Measurements from ENCODE around the gene FBXO24. TPM values are rescaled to one million over a fixed set of nuclear protein-coding genes. Genes with fewer than 3 reads are reported as not detected.

Gene FBXO24
- total and polyA plus RNA-seq, 8 donors: 0.37 to 0.88 (median 0.44) TPM; not detected in 3

DNA sequence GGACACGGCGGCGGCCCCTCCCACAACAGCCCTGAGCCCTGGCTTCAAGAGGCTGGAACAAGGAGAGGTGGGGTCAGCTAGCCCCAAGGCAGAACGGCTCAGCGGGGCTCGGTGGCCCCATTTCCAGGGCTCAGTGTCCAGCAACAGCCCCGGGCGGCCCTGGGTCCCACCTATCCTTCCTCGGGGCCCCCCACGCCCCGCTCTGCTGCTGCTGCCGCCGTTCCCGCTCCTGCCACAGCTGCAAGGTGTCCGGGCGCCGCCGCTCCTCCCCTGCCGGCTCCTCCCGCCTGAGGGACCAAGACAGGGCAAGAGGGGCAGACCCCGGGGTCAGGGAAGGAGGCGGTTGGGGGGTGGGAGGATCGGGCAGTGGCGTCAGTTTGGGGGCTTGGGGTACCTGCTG is 9.0 kb upstream of the FBXO24 start:
- WGBS, 5 donors: 89 to 96% (median 93%) methylated on average over 12 to 24 of the region's 24 CpGs
- DNase-seq: no peak
- H3K4me3 ChIP-seq: no peak overlapping the region
- intact Hi-C loops (cut with DNase I; ENCODE audit: low total_unique reads): no loop called here
- H3K27ac ChIP-seq: no peak overlapping the region
- H3K36me3 ChIP-seq: peaks cover 72 to 98% (median 96%) of the 10 kb centered on the region in 4 donors
- peaks cover 3 to 10% (median 4%) of the 10 kb centered on the region in 4 donors for H3K4me1 ChIP-seq
- H3K27me3 ChIP-seq: peaks cover 0 to 7% (median 0%) of the 10 kb centered on the region in 3 donors
- TF ChIP-seq POLR2A (IDR thresholded peaks at IDR 0.05): no peak
- no peaks in the 10 kb centered on the region for H3K9me3 ChIP-seq

GRCh38 chr7:100577507-100577906 is 8.6 kb upstream of the FBXO24 start:
- intact Hi-C loops (cut with DNase I; ENCODE audit: low total_unique reads): no loop called here

GRCh38 chr7:100578246-100579183 is 7.6 kb upstream of the FBXO24 start:
- no peak overlapping the region for H3K27ac ChIP-seq
- peaks cover 75 to 91% (median 91%) of the 10 kb centered on the region in 4 donors for H3K36me3 ChIP-seq
- H3K27me3 ChIP-seq: no peaks in the 10 kb centered on the region
- no peak overlapping the region for H3K4me3 ChIP-seq
- intact Hi-C loops (cut with DNase I; ENCODE audit: low total_unique reads): no loop called here
- no peak for TF ChIP-seq POLR2AphosphoS5 (IDR thresholded peaks at IDR 0.05)
- no peak for TF ChIP-seq EP300 (IDR thresholded peaks at IDR 0.05)
- TF ChIP-seq CTCF (IDR thresholded peaks at IDR 0.05): no peak
- no peak for TF ChIP-seq POLR2A (IDR thresholded peaks at IDR 0.05)
- H3K4me1 ChIP-seq: peaks cover 17 to 24% (median 18%) of the 10 kb centered on the region in 4 donors
- no peaks in the 10 kb centered on the region for H3K9me3 ChIP-seq
- DNase-seq: no peak
- WGBS, 5 donors: 92 to 98% (median 93%) methylated on average over 17 to 28 of the region's 28 CpGs

More at GRCh38 chr7:100577507-100577906, 8.6 kb upstream of the FBXO24 start:
- no peak overlapping the region for H3K27ac ChIP-seq
- peaks cover 75 to 99% (median 98%) of the 10 kb centered on the region in 4 donors for H3K36me3 ChIP-seq
- TF ChIP-seq POLR2A (IDR thresholded peaks at IDR 0.05): no peak
- no peak for TF ChIP-seq EP300 (IDR thresholded peaks at IDR 0.05)
- TF ChIP-seq CTCF (IDR thresholded peaks at IDR 0.05): no peak
- no peak for TF ChIP-seq POLR2AphosphoS5 (IDR thresholded peaks at IDR 0.05)
- no peaks in the 10 kb centered on the region for H3K9me3 ChIP-seq
- DNase-seq: no peak
- peaks cover 7 to 14% (median 8%) of the 10 kb centered on the region in 4 donors for H3K4me1 ChIP-seq
- 93 to 97% (median 94%) methylated on average over 11 to 14 of the region's 14 CpGs for WGBS, 5 donors
- no peak overlapping the region for H3K4me3 ChIP-seq
- peaks cover 0 to 4% (median 0%) of the 10 kb centered on the region in 3 donors for H3K27me3 ChIP-seq

GRCh38 chr7:100580466-100581283 is 5.5 kb upstream of the FBXO24 start:
- 84 to 90% (median 88%) methylated on average over 9 to 11 of the region's 11 CpGs for WGBS, 5 donors
- peaks cover 35 to 44% (median 39%) of the 10 kb centered on the region in 4 donors for H3K4me1 ChIP-seq

More at GRCh38 chr7:100580466-100581283, 5.5 kb upstream of the FBXO24 start:
- TF ChIP-seq EP300 (IDR thresholded peaks at IDR 0.05) (no peak), CTCF (IDR thresholded peaks at IDR 0.05) (no peak), POLR2A (IDR thresholded peaks at IDR 0.05) (no peak), POLR2AphosphoS5 (IDR thresholded peaks at IDR 0.05) (no peak)
- intact Hi-C loops (cut with DNase I; ENCODE audit: low total_unique reads): no loop called here
- H3K4me3 ChIP-seq: no peak overlapping the region
- H3K9me3 ChIP-seq: no peaks in the 10 kb centered on the region
- no peak overlapping the region for H3K27ac ChIP-seq
- H3K36me3 ChIP-seq: peaks cover 61 to 72% (median 69%) of the 10 kb centered on the region in 4 donors
- no peaks in the 10 kb centered on the region for H3K27me3 ChIP-seq
- DNase-seq: no peak

Data from stomach (tissue), 9 donors.